GM12878 (cell line): ENCODE measurements around the gene PLCG1. TPM values are rescaled to one million over a fixed set of nuclear protein-coding genes. Genes with fewer than 3 reads are reported as not detected.

Experiments used
- ATAC-seq: fragments of 200-7000 bp; cut with Tn5 transposase; 3 replicates; pipeline ENCODE4 v1.9.1; 2020; ENCODE audit warnings: mild to moderate bottlenecking, moderate library complexity
- BruUV-seq: library from RNA; stranded (reverse); fragments of 400-500 nt; replicated peaks from 2 replicates; lab custom pipeline; 2021; lab: Mats Ljungman, UMichigan
- CTCF ChIA-PET: fragments of 300-600 bp; sonication (Branson Sonifier 250); formaldehyde crosslinking; extraction: SDS; loops from one replicate; lab custom pipeline; 2021; ENCODE audit warnings: inconsistent platforms; lab: Yijun Ruan, JAX
- POLR2A ChIA-PET: fragments of 350-600 bp; formaldehyde crosslinking; extraction: SDS; loops from one replicate; lab custom pipeline; 2021; ENCODE audit warnings: inconsistent platforms; lab: Charles Lee
- RAD21 ChIA-PET: fragments of 300-600 bp; sonication (Branson Sonifier 250); formaldehyde crosslinking; loops from one replicate; lab custom pipeline; 2023; ENCODE audit warnings: antibody characterized with exemption; ENCODE audit not compliant: unreplicated experiment; lab: Charles Lee
- SMC1A ChIA-PET: fragments of 300-600 bp; sonication (Branson Sonifier 250); formaldehyde crosslinking; loops from one replicate; lab custom pipeline; 2023; ENCODE audit not compliant: unreplicated experiment, uncharacterized antibody; lab: Charles Lee
- DNase-seq: peaks from one replicate; pipeline ENCODE4 v3.0.0-alpha.2; 2011; ENCODE audit warnings: low read depth, low spot score
- FAIRE-seq: peaks from 3 replicates; lab custom pipeline; 2011; peaks lifted over from hg19 to GRCh38; lab: Jason Lieb, UNC
- H2AFZ ChIP-seq: 2 replicates; pipeline ENCODE4 v1.6.0; 2011; ENCODE audit warnings: low read depth, low read length, control low read depth; ENCODE audit not compliant: control insufficient read depth
- H3K27ac ChIP-seq: 2 replicates; pipeline ENCODE4 v1.5.1; 2011; ENCODE audit warnings: control low read depth; ENCODE audit not compliant: control insufficient read depth, insufficient read depth
- H3K27me3 ChIP-seq, 2 experiments: replicated peaks in 1 of 2; 2 replicates each; pipeline versions ENCODE4 v1.6.0 to v1.6.1; 2011; ENCODE audit warnings: low read length in 1 of 2; ENCODE audit not compliant: control insufficient read depth in 2 of 2, insufficient read depth in 2 of 2
- H3K36me3 ChIP-seq, 2 experiments: 2 replicates each; pipeline ENCODE4 v1.5.1; 2011; ENCODE audit warnings: low read length in 1 of 2; ENCODE audit not compliant: control insufficient read depth in 2 of 2, insufficient read depth in 2 of 2
- H3K4me1 ChIP-seq: 2 replicates; pipeline ENCODE4 v1.6.1; 2011; ENCODE audit warnings: mild to moderate bottlenecking, low read length, moderate library complexity, mixed read lengths; ENCODE audit not compliant: control insufficient read depth, insufficient read depth
- H3K4me2 ChIP-seq: 2 replicates; pipeline ENCODE4 v1.6.0; 2011; ENCODE audit warnings: control low read depth; ENCODE audit not compliant: control insufficient read depth, insufficient read depth
- H3K4me3 ChIP-seq: fragments of 200-600 bp; sonication (generic); 2 replicates; pipeline ENCODE4 v1.5.1; 2016
- H3K79me2 ChIP-seq: 2 replicates; pipeline ENCODE4 v1.6.0; 2011; ENCODE audit warnings: low read length; ENCODE audit not compliant: control insufficient read depth, insufficient read depth
- H3K9ac ChIP-seq: 2 replicates; pipeline ENCODE4 v1.8.0; 2011; ENCODE audit warnings: low read length, control low read depth, mixed read lengths; ENCODE audit not compliant: control insufficient read depth, insufficient read depth
- H3K9me3 ChIP-seq: replicated peaks from 3 replicates; pipeline ENCODE4 v1.5.1; 2011; ENCODE audit warnings: mild to moderate bottlenecking, low read length; ENCODE audit not compliant: control insufficient read depth, insufficient read depth
- H4K20me1 ChIP-seq: 2 replicates; pipeline ENCODE4 v1.6.0; 2011; ENCODE audit not compliant: control insufficient read depth, insufficient read depth
- ELK1 ChIP-seq: IDR thresholded peaks from 2 replicates; pipeline ENCODE4 v1.6.1; 2012; ENCODE audit warnings: low read depth, low read length, improper control_type of control experiment
- YY1 ChIP-seq: IDR thresholded peaks from 2 replicates; pipeline ENCODE4 v1.6.1; 2011; ENCODE audit warnings: low read depth, mild to moderate bottlenecking, low read length
- ZBTB4 ChIP-seq: fragments of 450-650 bp; formaldehyde crosslinking; IDR thresholded peaks from 2 replicates; pipeline ENCODE4 v1.4.0; 2022; ENCODE audit warnings: mild to moderate bottlenecking, moderate library complexity
- WGBS: methylation state at CpG from one replicate; pipeline ENCODE4 v1.1.6; 2016; ENCODE audit warnings: low lambda C conversion rate; ENCODE audit not compliant: insufficient replicate concordance, insufficient coverage; ENCODE audit errors: missing lambda C conversion rate; 5-methylcytosine and 5-hydroxymethylcytosine counted together
- in situ Hi-C: fragments of 300-500 bp; cut with MboI; formaldehyde crosslinking; loops from 9 replicates; pipeline ENCODE4 v1.14.3; 2018; ENCODE audit warnings: mixed read lengths
- intact Hi-C: fragments of 100-400 bp; cut with micrococcal nuclease; formaldehyde crosslinking; loops from one replicate; pipeline ENCODE4 v1.14.2; 2022; ENCODE audit not compliant: unreplicated experiment
- polyA plus RNA-seq, 11 experiments: library from polyadenylated mRNA; depleted of rRNA in 4 of 11; unstranded in 6 of 11; stranded (reverse) in 5 of 11; fragments of >200 nt; fragmentation: Nextera tagmentation in 4 of 11; fragmentation: Illumina TruSeq in 1 of 11; extraction: Ambion mirVana in 4 of 11; extraction: Trizol in 1 of 11; gene quantifications; 1 replicate in 1 of 11; 2 replicates in 10 of 11; pipeline versions ENCODE4 v1.2.1 to v1.2.3, GENCODE V29; 2011 to 2016; ENCODE audit warnings: inconsistent platforms in 2 of 11, missing spikeins in 2 of 11, low read depth in 1 of 11
- total RNA-seq, 4 experiments: library from RNA; depleted of rRNA in 3 of 4; stranded (reverse); fragments of >200 nt in 3 of 4; fragmentation: Illumina TruSeq in 1 of 4; extraction: Trizol in 1 of 4; gene quantifications; 2 replicates each; pipeline versions ENCODE4 v1.2.1 to v1.2.3, GENCODE V29; 2013 to 2021

Gene PLCG1
- total and polyA plus RNA-seq, 10 of the 15 experiments (the other 5 are each of a cell fraction or from before 2014, with no cell fraction given): 2.6 to 114 (median 45.3) TPM

- no peak for FAIRE-seq
- POLR2A ChIA-PET: no interaction called here
- no TSS peak for BruUV-seq
- WGBS: 87% methylated on average over 1 of the region's 1 CpG
- ATAC-seq: no peak
- Histone ChIP-seq H3K4me3 (no peak overlapping the region), H4K20me1 (no peaks in the 10 kb centered on the region), H2AFZ (no peak overlapping the region), H3K79me2 (no peaks in the 10 kb centered on the region), H3K27ac (no peak overlapping the region), H3K9ac (no peak overlapping the region), H3K27me3 (no peaks in the 10 kb centered on the region), H3K9me3 (no peaks in the 10 kb centered on the region; the same call in 2 of the 3 replicates), H3K4me1 (peaks cover 3% of the 10 kb centered on the region), H3K4me2 (no peak overlapping the region), H3K36me3 (no peaks in the 10 kb centered on the region; a peak in 1 of 4 replicates)
- no peak for TF ChIP-seq ELK1
- no peak for TF ChIP-seq YY1
- no peak for TF ChIP-seq ZBTB4 (CRISPR knock-in tag)
- no peak for DNase-seq
- CTCF ChIA-PET: interaction anchor here (0.5 to 1.2 kb wide), 3 partner anchors 10 to 143 kb away, joined by 3 read pairs; no protein-coding TSS in a partner anchor
- SMC1A ChIA-PET: no interaction called here
- RAD21 ChIA-PET: interaction anchor here (0.8 to 1.2 kb wide), 2 partner anchors 62 to 151 kb away, joined by 3 read pairs; no protein-coding TSS in a partner anchor
- intact Hi-C loops: no loop called here
- in situ Hi-C loops: no loop called here
These were observed 59.4 kb downstream of the PLCG1 start for GRCh38 chr20:41196653-41197225.
